AG20443 (cell line): ENCODE results near the gene DDX17.

Source experiments
- DNase-seq: peaks from one replicate; pipeline ENCODE4 v3.0.0; 2012; ENCODE audit warnings: low spot score, mixed read lengths

Gene DDX17

GRCh38 chr22:38448945-38449745 lies 57.0 kb downstream of the DDX17 start:
- DNase-seq = no peak

- peak; percentile 51 for DNase-seq
These were observed 60.0 kb downstream of the DDX17 start for GRCh38 chr22:38446018-38446601.

DNA sequence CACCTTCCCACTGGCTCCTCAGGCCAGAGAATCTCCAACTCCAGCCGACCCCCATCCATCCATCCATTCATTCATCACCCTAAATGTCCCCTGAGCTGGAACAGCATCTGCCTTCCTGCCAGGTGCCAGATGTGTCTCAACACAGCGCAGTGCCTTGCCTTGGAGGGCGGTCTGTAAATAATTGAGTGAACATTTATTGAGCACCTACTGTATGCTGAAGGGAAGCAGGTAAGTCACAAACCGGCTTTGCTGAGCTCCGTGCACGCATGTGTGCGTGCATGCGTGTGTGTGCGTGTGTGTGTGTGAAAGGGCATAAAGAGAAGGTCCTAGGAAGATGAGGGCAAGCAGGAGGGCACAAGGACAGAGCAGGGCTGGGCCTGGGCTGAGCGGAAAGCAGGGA lies 61.3 kb downstream of the DDX17 start:
- no peak for DNase-seq

DNA sequence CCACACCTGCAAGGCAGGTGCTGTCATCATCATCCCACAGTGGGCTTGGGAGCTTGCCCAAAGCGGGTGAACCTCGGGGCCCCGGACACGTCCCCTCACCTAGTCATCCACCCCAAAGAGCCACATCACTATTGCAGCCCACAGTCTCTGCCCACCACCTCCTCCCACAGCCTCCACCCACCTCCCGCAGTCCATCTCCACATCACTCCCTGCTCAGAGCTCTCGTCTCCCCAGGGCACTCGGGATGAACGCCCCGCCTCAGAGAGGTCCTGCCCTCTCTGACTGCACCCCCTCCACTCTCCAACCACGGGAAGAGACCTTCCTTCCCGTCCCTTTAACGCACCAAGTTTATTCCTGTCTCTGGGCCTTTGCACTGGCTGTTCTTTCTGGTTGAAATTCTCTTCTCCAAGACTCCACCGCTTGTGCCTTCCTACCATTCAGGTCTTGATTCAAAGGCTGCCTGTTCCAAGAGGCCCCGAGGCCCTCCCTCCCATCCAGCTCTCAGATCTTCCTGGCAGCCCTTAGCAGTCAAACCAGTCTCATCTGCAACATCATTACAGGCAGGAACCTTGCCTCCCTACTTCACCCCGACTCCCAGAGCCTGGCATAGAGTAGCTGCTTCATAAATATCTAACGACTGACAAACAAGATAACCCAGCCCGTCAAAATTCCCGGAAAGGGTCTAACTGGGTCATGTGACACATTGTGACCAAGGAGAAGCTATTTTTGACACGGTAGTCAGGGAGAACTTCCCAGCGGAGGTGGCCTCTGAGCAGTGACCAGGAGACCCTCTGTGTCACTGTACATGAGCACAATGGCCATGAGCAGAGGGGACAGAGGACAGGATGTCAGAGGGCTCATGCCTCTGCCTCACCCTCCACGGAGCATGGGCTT lies 62.2 kb downstream of the DDX17 start:
- DNase-seq = no peak

DNA sequence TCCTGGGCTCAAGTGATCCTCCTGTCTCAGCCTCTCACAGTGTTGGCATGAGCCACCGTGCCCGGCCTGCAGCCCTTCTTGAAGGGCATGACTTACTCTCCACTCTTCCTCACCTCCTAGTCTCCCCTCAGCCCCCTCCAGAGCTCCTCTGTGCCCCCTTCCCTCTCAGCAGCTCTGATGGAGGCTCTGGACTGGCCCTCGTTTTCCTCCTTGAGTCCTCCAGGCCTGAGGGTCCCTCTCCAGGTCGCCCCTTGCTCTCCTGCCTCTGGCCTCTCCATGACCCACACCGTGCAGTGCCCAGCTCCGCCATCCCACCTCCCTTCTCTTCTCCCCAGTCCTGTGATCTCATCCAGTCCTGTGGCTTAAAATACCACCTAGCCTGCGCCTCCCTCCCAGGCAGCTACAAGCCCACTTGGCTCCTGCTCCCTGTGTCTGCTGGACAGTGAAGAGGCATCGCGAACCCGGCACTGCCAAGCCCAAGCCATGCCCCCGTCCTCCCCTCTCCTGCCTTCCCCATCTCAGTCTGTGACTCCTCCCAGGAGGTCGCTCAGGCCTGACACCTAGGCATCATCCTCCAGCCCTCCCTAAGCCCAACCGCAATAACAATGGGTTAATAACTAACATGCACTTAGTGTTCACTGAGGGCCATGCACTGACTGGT lies 63.0 kb downstream of the DDX17 start:
- no peak for DNase-seq

- no peak for DNase-seq
These were observed 64.4 kb downstream of the DDX17 start for GRCh38 chr22:38441620-38442287.

DNA sequence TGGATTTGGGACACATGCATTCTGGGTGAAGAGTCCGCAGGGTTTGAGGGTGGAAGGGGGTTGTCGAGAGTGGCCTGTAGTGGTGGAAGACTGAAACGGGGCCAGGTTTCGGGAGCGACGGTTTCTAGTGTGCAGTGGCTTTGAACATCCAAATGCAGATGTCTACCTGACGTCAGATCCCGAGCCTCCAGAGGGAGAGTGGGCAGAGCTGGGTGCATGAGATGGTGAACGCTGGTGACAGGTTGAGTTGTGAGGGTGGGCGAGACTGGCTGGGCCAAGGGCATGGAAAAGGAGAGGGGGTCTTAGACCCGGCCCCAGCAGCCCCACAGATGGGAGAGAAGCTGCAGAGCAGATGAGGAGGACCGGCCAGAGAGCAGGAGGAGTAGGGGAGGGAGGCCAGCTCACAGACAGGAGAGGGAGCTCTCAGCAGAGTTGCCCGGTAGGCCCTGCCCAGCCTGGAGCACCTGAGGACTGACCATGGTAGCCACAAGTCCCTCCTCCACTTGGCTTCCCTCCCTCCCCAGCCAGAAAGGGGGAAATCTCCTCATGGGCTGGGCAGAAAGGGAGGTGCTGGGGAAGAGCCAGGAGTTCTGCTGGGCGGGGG lies 65.3 kb downstream of the DDX17 start:
- no peak for DNase-seq

GRCh38 chr22:38437416-38437815 lies 68.7 kb downstream of the DDX17 start:
- DNase-seq = no peak

GRCh38 chr22:38436629-38437395 lies 69.3 kb downstream of the DDX17 start:
- DNase-seq = no peak

DNA sequence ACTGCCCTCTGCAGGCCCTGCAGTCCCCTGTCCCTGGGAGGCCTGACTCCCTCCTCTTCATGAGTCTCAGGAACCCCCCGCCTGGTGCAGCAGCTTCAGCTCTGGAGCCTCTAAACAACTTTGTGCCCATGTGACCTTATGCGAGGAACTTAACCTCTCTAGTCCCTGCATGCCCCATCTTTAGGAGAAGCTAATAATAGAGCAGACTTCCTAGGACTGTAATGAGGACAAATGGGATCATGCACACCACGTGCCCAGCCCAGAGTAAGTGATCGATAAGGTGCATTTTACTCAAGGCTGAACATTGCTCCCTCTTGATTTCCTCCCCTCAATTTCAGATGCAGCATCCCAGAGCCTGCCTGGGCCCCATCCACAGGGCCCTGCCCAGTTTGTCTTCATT lies 70.1 kb downstream of the DDX17 start:
- no peak for DNase-seq

GRCh38 chr22:38435010-38435409 lies 71.1 kb downstream of the DDX17 start:
- no peak for DNase-seq

DNA sequence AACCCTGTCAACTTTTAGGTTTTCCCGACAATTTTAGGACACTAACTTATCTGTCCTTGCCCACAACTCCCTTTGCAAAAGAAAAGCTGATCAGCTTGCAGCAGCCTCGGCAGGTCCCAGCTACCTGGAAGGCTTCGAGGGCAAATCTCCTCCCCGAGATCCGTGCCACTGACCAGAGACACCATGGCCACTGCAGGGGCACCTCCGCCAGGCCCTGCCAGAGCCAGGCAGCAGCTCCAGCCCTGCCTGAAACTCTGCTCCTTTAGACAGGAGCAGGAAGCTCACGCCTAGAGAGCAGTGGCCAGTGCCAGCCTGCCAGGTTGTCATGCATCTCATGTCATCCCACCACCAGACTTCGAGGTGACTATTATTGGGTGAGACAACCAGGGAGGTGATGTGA lies 72.2 kb downstream of the DDX17 start:
- no peak for DNase-seq
